CD4-positive, alpha-beta T cell (primary cell): Measurements from ENCODE around the gene PPP2R2B. TPM values are rescaled to one million over a fixed set of nuclear protein-coding genes. Genes with fewer than 3 reads are reported as not detected.

ENCODE experiments used
- ATAC-seq: fragments of 200-7000 bp; cut with Tn5 transposase; one replicate; pipeline ENCODE4 v1.10.0; 2022; ENCODE audit warnings: mild to moderate bottlenecking; ENCODE audit not compliant: poor library complexity
- CTCF ChIA-PET: fragments of 350-600 bp; sonication (Branson Sonifier 250); formaldehyde crosslinking; loops from one replicate; lab custom pipeline; 2021; ENCODE audit warnings: antibody characterized with exemption, inconsistent platforms; lab: Charles Lee
- POLR2A ChIA-PET: fragments of 350-600 bp; sonication (Branson Sonifier 250); formaldehyde crosslinking; loops from one replicate; lab custom pipeline; 2021; ENCODE audit warnings: antibody characterized with exemption, inconsistent platforms; lab: Charles Lee
- DNase-seq, 14 experiments: peaks; one replicate each; pipeline ENCODE4 v3.0.0-alpha.2; 2013 to 2020; ENCODE audit warnings: mixed read lengths in 2 of 14
- H3K27ac ChIP-seq, 2 donors: one replicate each; pipeline versions ENCODE4 v1.5.1 to v1.7.0; 2013; ENCODE audit warnings: low read length in 2 of 2, low read depth in 1 of 2, mild to moderate bottlenecking in 1 of 2
- H3K27me3 ChIP-seq, 2 experiments: 1 replicate in 1 of 2; 2 replicates in 1 of 2; pipeline versions ENCODE4 v1.6.1 to v1.7.0; 2013; ENCODE audit warnings: low read length in 2 of 2, control low read depth in 1 of 2, mild to moderate bottlenecking in 1 of 2, moderate library complexity in 1 of 2; ENCODE audit not compliant: insufficient read depth in 2 of 2, control insufficient read depth in 1 of 2
- H3K36me3 ChIP-seq: one replicate; pipeline ENCODE4 v1.6.1; 2013; ENCODE audit warnings: low read length, control low read depth; ENCODE audit not compliant: insufficient read depth
- H3K4me1 ChIP-seq: one replicate; pipeline ENCODE4 v1.6.1; 2013; ENCODE audit warnings: low read length, control low read depth; ENCODE audit not compliant: insufficient read depth
- H3K4me3 ChIP-seq: one replicate; pipeline ENCODE4 v1.5.1; 2013; ENCODE audit warnings: mild to moderate bottlenecking, low read length, moderate library complexity
- H3K9me3 ChIP-seq, 2 experiments: 1 replicate in 1 of 2; 2 replicates in 1 of 2; pipeline versions ENCODE4 v1.6.1 to v1.7.0; 2013; ENCODE audit warnings: low read length in 2 of 2, mild to moderate bottlenecking in 2 of 2, control low read depth in 1 of 2, moderate library complexity in 1 of 2; ENCODE audit not compliant: control insufficient read depth in 1 of 2, insufficient read depth in 1 of 2
- H3K27ac Mint-ChIP-seq: one replicate; pipeline ENCODE4 v1.8.0; 2020; ENCODE audit warnings: mixed read lengths
- H3K27me3 Mint-ChIP-seq: one replicate; pipeline ENCODE4 v1.8.0; 2021; ENCODE audit warnings: mixed read lengths
- H3K36me3 Mint-ChIP-seq: one replicate; pipeline ENCODE4 v1.8.0; 2021; ENCODE audit warnings: low read depth, mixed read lengths
- H3K4me1 Mint-ChIP-seq: one replicate; pipeline ENCODE4 v1.8.0; 2021; ENCODE audit warnings: low read depth, mixed read lengths
- H3K4me3 Mint-ChIP-seq: one replicate; pipeline ENCODE4 v1.8.0; 2020; ENCODE audit warnings: mild to moderate bottlenecking, mixed read lengths
- H3K9me3 Mint-ChIP-seq: one replicate; pipeline ENCODE4 v1.8.0; 2020; ENCODE audit warnings: mixed read lengths
- intact Hi-C, 2 experiments: fragments of 100-400 bp; cut with DNase I in 1 of 2; cut with micrococcal nuclease in 1 of 2; formaldehyde crosslinking; loops; one replicate each; pipeline versions ENCODE4 v1.15.1 to v1.9.0; 2023 to 2025; cut with DNase I, micrococcal nuclease
- total RNA-seq, 174 experiments: library from RNA in 2 of 174; stranded (reverse) in 2 of 174; gene quantifications; one replicate each; pipeline ENCODE4 v1.2.3 and lab custom pipeline; 2021 to 2026
- TF ChIP-seq, protein P1 (sequence below): fragments of 200-600 bp; IDR thresholded peaks from one replicate; pipeline ENCODE4 v1.8.0; 2022; ENCODE audit warnings: antibody characterized with exemption, mild to moderate bottlenecking

PPP2R2B gene
- total RNA-seq, 2 experiments from 2014 or later: 4.1 to 4.2 TPM

DNA sequence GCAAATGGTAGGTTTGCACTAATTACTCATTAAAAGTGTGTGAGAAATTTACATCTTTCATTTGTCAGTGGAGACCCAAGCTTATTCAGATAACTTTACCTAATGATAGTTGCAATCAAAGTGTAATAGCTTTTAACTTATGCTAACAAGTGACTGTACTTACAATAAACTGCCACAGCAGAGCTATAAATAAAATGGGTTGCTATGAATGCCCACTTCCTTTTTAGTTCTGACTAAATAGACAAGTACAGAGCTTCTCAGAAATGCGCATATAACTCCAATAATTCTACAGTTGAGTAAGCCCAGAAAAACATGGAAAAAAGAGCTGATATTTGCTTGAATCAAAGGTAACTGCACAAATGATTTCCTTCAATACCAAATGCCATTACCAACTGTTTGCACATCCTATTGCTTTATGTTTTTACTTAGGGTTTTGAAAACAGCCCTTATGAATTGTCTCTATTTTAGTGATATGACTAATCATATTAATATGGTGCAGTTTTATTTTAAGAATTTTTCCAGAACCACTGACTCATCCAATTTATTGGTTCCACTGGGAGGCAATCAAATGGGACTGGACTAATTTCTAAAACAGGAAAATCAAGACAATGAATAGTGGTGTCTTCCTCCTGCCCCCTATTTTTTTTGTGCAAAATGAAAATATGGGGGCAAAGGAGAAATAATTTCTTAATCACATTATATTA lies 84.1 kb downstream of the PPP2R2B start:
- ChIA-PET POLR2A (interaction anchor here (1.2 kb wide), 1 partner anchor 42 kb away, joined by 3 read pairs; no protein-coding TSS in a partner anchor), CTCF (no interaction called here)
- TF ChIP-seq, protein P1, sequence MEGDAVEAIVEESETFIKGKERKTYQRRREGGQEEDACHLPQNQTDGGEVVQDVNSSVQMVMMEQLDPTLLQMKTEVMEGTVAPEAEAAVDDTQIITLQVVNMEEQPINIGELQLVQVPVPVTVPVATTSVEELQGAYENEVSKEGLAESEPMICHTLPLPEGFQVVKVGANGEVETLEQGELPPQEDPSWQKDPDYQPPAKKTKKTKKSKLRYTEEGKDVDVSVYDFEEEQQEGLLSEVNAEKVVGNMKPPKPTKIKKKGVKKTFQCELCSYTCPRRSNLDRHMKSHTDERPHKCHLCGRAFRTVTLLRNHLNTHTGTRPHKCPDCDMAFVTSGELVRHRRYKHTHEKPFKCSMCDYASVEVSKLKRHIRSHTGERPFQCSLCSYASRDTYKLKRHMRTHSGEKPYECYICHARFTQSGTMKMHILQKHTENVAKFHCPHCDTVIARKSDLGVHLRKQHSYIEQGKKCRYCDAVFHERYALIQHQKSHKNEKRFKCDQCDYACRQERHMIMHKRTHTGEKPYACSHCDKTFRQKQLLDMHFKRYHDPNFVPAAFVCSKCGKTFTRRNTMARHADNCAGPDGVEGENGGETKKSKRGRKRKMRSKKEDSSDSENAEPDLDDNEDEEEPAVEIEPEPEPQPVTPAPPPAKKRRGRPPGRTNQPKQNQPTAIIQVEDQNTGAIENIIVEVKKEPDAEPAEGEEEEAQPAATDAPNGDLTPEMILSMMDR: no peak
- Mint-ChIP-seq H3K9me3 (no peaks in the 10 kb centered on the region), H3K4me3 (no peak overlapping the region), H3K27me3 (no peaks in the 10 kb centered on the region), H3K4me1 (peaks cover 12% of the 10 kb centered on the region), H3K36me3 (no peaks in the 10 kb centered on the region), H3K27ac (no peak overlapping the region)
- no peak overlapping the region for H3K4me3 ChIP-seq
- DNase-seq (peak in 1 of 14 experiments; percentile 39), ATAC-seq (no peak)
- H3K9me3 ChIP-seq: no peaks in the 10 kb centered on the region
- no peak overlapping the region for H3K27ac ChIP-seq
- H3K4me1 ChIP-seq: no peaks in the 10 kb centered on the region
- no peaks in the 10 kb centered on the region for H3K36me3 ChIP-seq
- intact Hi-C loops: no loop called here
- no peaks in the 10 kb centered on the region for H3K27me3 ChIP-seq

DNA sequence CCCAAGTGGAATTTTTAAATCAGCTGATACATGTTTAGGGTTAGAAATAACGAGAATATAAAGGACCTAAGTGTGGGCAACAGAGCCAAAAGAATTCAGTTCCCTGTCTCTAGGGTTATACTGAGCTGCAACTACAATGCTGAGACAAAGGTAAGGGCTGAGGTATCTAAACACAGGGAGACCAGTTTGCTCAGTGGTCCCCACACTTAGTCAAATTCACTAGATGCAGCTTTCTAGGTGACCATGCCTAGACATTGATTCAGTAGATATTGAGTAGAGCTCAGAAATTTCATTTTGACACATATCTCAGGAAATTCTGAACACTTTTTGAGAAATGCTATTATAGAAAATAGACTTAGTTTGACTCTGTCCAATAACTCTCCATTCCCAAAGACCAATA lies 84.8 kb downstream of the PPP2R2B start:
- intact Hi-C loops: no loop called here
- no peak for ATAC-seq

DNA sequence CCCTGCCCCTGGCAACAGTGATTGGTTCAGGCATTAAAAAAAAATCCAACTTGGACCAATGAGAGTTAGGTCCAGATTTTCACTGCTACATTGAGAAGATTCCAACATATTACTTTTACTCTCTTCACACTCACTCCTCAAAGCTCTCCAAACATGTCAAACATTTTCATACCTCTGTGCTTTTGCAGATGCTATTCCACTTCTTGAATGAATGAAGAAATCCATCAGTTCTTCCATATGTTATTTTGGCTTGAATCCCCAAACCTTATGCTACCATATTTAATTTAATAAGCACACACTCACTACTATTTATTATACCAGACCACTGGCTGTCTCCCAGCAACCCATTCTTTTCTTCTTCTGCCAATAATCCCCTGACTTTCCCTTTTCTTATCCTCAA lies 87.1 kb downstream of the PPP2R2B start:
- intact Hi-C loops: no loop called here
- no peak overlapping the region for H3K27ac Mint-ChIP-seq
- no peaks in the 10 kb centered on the region for H3K36me3 ChIP-seq
- H3K9me3 ChIP-seq: no peaks in the 10 kb centered on the region
- no peak overlapping the region for H3K4me3 Mint-ChIP-seq
- POLR2A ChIA-PET: no interaction called here
- ATAC-seq (no peak), DNase-seq (no peak)
- TF ChIP-seq, protein P1: no peak
- peaks cover 12% of the 10 kb centered on the region for H3K4me1 Mint-ChIP-seq
- H3K9me3 Mint-ChIP-seq: no peaks in the 10 kb centered on the region
- H3K4me3 ChIP-seq: no peak overlapping the region
- CTCF ChIA-PET: no interaction called here
- no peaks in the 10 kb centered on the region for H3K36me3 Mint-ChIP-seq
- H3K27ac ChIP-seq: no peak overlapping the region
- H3K27me3 ChIP-seq: no peaks in the 10 kb centered on the region
- H3K27me3 Mint-ChIP-seq: no peaks in the 10 kb centered on the region
- H3K4me1 ChIP-seq: no peaks in the 10 kb centered on the region

More for the DNA sequence above, 84.8 kb downstream of the PPP2R2B start:
- no peaks in the 10 kb centered on the region for H3K9me3 Mint-ChIP-seq
- no peaks in the 10 kb centered on the region for H3K36me3 Mint-ChIP-seq
- H3K27ac ChIP-seq: no peak overlapping the region
- no peak overlapping the region for H3K4me3 ChIP-seq
- peaks cover 12% of the 10 kb centered on the region for H3K4me1 Mint-ChIP-seq
- ChIA-PET CTCF (no interaction called here), POLR2A (interaction anchor here (1.2 kb wide), 1 partner anchor 41 kb away, joined by 3 read pairs; no protein-coding TSS in a partner anchor)
- no peaks in the 10 kb centered on the region for H3K27me3 Mint-ChIP-seq
- H3K4me3 Mint-ChIP-seq: no peak overlapping the region
- H3K36me3 ChIP-seq: no peaks in the 10 kb centered on the region
- no peak overlapping the region for H3K27ac Mint-ChIP-seq
- H3K27me3 ChIP-seq: no peaks in the 10 kb centered on the region
- TF ChIP-seq, protein P1: no peak
- no peaks in the 10 kb centered on the region for H3K9me3 ChIP-seq
- H3K4me1 ChIP-seq: no peaks in the 10 kb centered on the region
- no peak for DNase-seq
